PC-9 (cell line): Measurements from ENCODE around the gene ERBB4.

ENCODE experiments used
- EZH2 ChIP-seq: fragments of 200-600 bp; sonication (generic); IDR thresholded peaks from 2 replicates; pipeline ENCODE4 v1.8.0; 2017; ENCODE audit warnings: antibody characterized with exemption, low read depth
- TF ChIP-seq, protein P1 (sequence below): fragments of 200-600 bp; sonication (generic); conservative IDR thresholded peaks from 2 replicates; pipeline ENCODE4 v1.6.1; 2017; ENCODE audit warnings: mixed run types, antibody characterized with exemption, mild to moderate bottlenecking, moderate library complexity

DNA sequence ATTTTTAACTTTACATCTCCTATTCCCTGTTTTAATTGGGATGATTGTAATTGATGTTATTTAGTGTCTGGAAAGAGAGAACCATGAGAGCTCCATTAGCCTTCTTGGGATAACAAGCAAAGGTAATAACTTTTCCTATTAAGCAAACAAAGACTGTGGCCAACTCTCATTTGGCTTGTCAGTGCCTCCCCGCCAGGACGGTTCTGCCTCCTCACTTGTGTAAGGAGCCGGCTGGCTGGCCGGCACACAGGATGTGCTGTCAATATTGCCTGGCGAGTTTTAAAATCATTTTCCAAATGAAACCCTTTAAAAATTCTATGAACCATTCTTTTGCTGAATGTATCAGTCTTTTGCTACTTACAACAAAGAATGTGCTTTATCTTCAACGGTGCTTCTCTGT is 1083.9 kb downstream of the ERBB4 start:
- TF ChIP-seq, protein P1, sequence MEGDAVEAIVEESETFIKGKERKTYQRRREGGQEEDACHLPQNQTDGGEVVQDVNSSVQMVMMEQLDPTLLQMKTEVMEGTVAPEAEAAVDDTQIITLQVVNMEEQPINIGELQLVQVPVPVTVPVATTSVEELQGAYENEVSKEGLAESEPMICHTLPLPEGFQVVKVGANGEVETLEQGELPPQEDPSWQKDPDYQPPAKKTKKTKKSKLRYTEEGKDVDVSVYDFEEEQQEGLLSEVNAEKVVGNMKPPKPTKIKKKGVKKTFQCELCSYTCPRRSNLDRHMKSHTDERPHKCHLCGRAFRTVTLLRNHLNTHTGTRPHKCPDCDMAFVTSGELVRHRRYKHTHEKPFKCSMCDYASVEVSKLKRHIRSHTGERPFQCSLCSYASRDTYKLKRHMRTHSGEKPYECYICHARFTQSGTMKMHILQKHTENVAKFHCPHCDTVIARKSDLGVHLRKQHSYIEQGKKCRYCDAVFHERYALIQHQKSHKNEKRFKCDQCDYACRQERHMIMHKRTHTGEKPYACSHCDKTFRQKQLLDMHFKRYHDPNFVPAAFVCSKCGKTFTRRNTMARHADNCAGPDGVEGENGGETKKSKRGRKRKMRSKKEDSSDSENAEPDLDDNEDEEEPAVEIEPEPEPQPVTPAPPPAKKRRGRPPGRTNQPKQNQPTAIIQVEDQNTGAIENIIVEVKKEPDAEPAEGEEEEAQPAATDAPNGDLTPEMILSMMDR = no peak
- TF ChIP-seq EZH2 = no peak
